ENCODE results near the gene GPAM.

- TF ChIP-seq CTCF (IDR thresholded peaks at IDR 0.05; ENCODE audit: insufficient read depth, low read depth, low read length) (no peak), EZH2 (IDR thresholded peaks at IDR 0.05; ENCODE audit: insufficient read depth, low read length) (no peak)
Measured at GRCh38 chr10:112216151-112216550, 32.6 kb upstream of the GPAM start.

Measured in astrocyte (in vitro differentiated cells and primary cell).